Loucy (cell line): Measurements from ENCODE around the gene WRAP73.

ENCODE experiments used
- H2AFZ ChIP-seq: fragments of 200-600 bp; sonication (generic); 2 replicates; pipeline ENCODE4 v1.6.0; 2016; ENCODE audit warnings: antibody characterized with exemption, mild to moderate bottlenecking, low read length, moderate library complexity
- H3F3A ChIP-seq: fragments of 200-600 bp; 2 replicates; pipeline ENCODE4 v1.6.0; 2016; ENCODE audit warnings: antibody characterized with exemption, low read depth, mild to moderate bottlenecking
- H3K27me3 ChIP-seq: fragments of 200-600 bp; sonication (generic); 2 replicates; pipeline ENCODE4 v1.6.1; 2014; ENCODE audit warnings: low read length, mild to moderate bottlenecking; ENCODE audit not compliant: insufficient read depth, poor library complexity, severe bottlenecking
- H3K36me3 ChIP-seq: fragments of 200-600 bp; sonication (generic); 2 replicates; pipeline ENCODE4 v1.6.1; 2016; ENCODE audit warnings: low read length; ENCODE audit not compliant: insufficient read depth
- H3K4me1 ChIP-seq: fragments of 200-600 bp; sonication (generic); 2 replicates; pipeline ENCODE4 v1.5.1; 2014; ENCODE audit warnings: low read length, mild to moderate bottlenecking; ENCODE audit not compliant: insufficient read depth, poor library complexity, severe bottlenecking
- H3K4me2 ChIP-seq: fragments of 200-600 bp; sonication (generic); 2 replicates; pipeline ENCODE4 v1.6.0; 2014; ENCODE audit warnings: antibody characterized with exemption, low read length, low read depth, mild to moderate bottlenecking; ENCODE audit not compliant: poor library complexity, severe bottlenecking
- H3K4me3 ChIP-seq: fragments of 200-600 bp; sonication (generic); 2 replicates; pipeline ENCODE4 v1.5.1; 2014; ENCODE audit warnings: low read length, mild to moderate bottlenecking, mixed read lengths; ENCODE audit not compliant: poor library complexity, severe bottlenecking
- H3K79me2 ChIP-seq: fragments of 200-600 bp; sonication (generic); 2 replicates; pipeline ENCODE4 v1.6.1; 2014; ENCODE audit warnings: low read length; ENCODE audit not compliant: insufficient read depth
- H3K9ac ChIP-seq: fragments of 200-600 bp; sonication (generic); 2 replicates; pipeline ENCODE4 v1.6.0; 2014; ENCODE audit warnings: mild to moderate bottlenecking, low read depth, low read length, moderate library complexity; ENCODE audit not compliant: poor library complexity, severe bottlenecking
- H3K9me2 ChIP-seq: fragments of 200-600 bp; sonication (generic); replicated peaks from 2 replicates; pipeline ENCODE4 v1.6.1; 2016; ENCODE audit warnings: low read depth, low read length, mixed read lengths
- H3K9me3 ChIP-seq: fragments of 200-600 bp; sonication (generic); 2 replicates; pipeline ENCODE4 v1.6.1; 2014; ENCODE audit warnings: mild to moderate bottlenecking, antibody characterized with exemption, low read length, low read depth; ENCODE audit not compliant: insufficient read depth
- H4K20me1 ChIP-seq: fragments of 200-600 bp; sonication (generic); 2 replicates; pipeline ENCODE4 v1.6.0; 2014; ENCODE audit warnings: antibody characterized with exemption, low read length, mild to moderate bottlenecking; ENCODE audit not compliant: insufficient read depth, poor library complexity, severe bottlenecking
- CTCF ChIP-seq: fragments of 200-600 bp; sonication (generic); conservative IDR thresholded peaks from 2 replicates; pipeline ENCODE4 v1.5.1; 2014; ENCODE audit warnings: mild to moderate bottlenecking, antibody characterized with exemption, low read length
- EZH2phosphoT487 ChIP-seq: fragments of 200-600 bp; IDR thresholded peaks from 2 replicates; pipeline ENCODE4 v1.6.1; 2018; ENCODE audit warnings: antibody characterized with exemption, mild to moderate bottlenecking, moderate library complexity, borderline replicate concordance

Gene WRAP73

GRCh38 chr1:3649342-3650247 is at the start of gene WRAP73:
Gene WRAP73, minus strand, starts transcription at chr1:3650103. Its CDS starts 104 bp downstream, at chr1:3649999.
- Histone ChIP-seq H3K4me3 (peak within 1 kb of the TSS; percentile 87), H3K36me3 (no peaks in the 10 kb centered on the region), H3K27me3 (no peaks in the 10 kb centered on the region), H2AFZ (peak within 1 kb of the TSS; percentile 70), H3F3A (no peaks in the 10 kb centered on the region), H3K9me2 (no peaks in the 10 kb centered on the region), H3K9ac (peak within 1 kb of the TSS; percentile 96), H3K9me3 (no peaks in the 10 kb centered on the region), H4K20me1 (no peaks in the 10 kb centered on the region), H3K4me1 (peaks cover 27% of the 10 kb centered on the region), H3K4me2 (peak within 1 kb of the TSS; percentile 91), H3K79me2 (peaks cover 25% of the 10 kb centered on the region)
- TF ChIP-seq CTCF (peak; percentile 45; the same call in 1 of the 2 replicates), EZH2phosphoT487 (no peak)

- Histone ChIP-seq H3K79me2 (no peaks in the 10 kb centered on the region), H3K9ac (peak overlapping the region; percentile 28), H2AFZ (no peak overlapping the region), H3F3A (peaks cover 12% of the 10 kb centered on the region; the same call in 1 of the 2 replicates), H3K36me3 (no peaks in the 10 kb centered on the region), H4K20me1 (no peaks in the 10 kb centered on the region), H3K27me3 (no peaks in the 10 kb centered on the region), H3K4me3 (no peak overlapping the region), H3K4me1 (peaks cover 30% of the 10 kb centered on the region), H3K9me3 (no peaks in the 10 kb centered on the region), H3K4me2 (no peak overlapping the region), H3K9me2 (no peaks in the 10 kb centered on the region)
- TF ChIP-seq CTCF (no peak), EZH2phosphoT487 (no peak)
Measured at GRCh38 chr1:3699596-3699995, 49.7 kb upstream of the WRAP73 start.

GRCh38 chr1:3698660-3699408 is 48.9 kb upstream of the WRAP73 start:
- Histone ChIP-seq H3K9ac (peak overlapping the region; percentile 28), H3K36me3 (no peaks in the 10 kb centered on the region), H3K4me3 (no peak overlapping the region), H3K4me1 (peaks cover 22% of the 10 kb centered on the region), H3K79me2 (no peaks in the 10 kb centered on the region), H3F3A (peaks cover 6% of the 10 kb centered on the region; the same call in 1 of the 2 replicates), H3K4me2 (no peak overlapping the region), H3K27me3 (no peaks in the 10 kb centered on the region), H4K20me1 (no peaks in the 10 kb centered on the region), H3K9me3 (no peaks in the 10 kb centered on the region), H3K9me2 (no peaks in the 10 kb centered on the region), H2AFZ (no peak overlapping the region)
- TF ChIP-seq EZH2phosphoT487 (no peak), CTCF (no peak)
